Endothelial cell of umbilical vein (primary cell): ENCODE results near the gene CREM. TPM values are rescaled to one million over a fixed set of nuclear protein-coding genes. Genes with fewer than 3 reads are reported as not detected.

ENCODE experiments used
- BruUV-seq: library from RNA; stranded (reverse); fragments of 400-500 nt; replicated peaks from 2 replicates; lab custom pipeline; 2021; lab: Mats Ljungman, UMichigan
- CTCF ChIA-PET: fragments of 300-600, 350-600 bp; sonication (Branson Sonifier 250); formaldehyde crosslinking; loops from one replicate; lab custom pipeline; 2021; ENCODE audit warnings: antibody characterized with exemption, inconsistent platforms; lab: Charles Lee
- POLR2A ChIA-PET: fragments of 300-600, 350-600 bp; sonication (Branson Sonifier 250); formaldehyde crosslinking; loops from one replicate; lab custom pipeline; 2021; ENCODE audit warnings: antibody characterized with exemption, inconsistent platforms; lab: Charles Lee
- DNase-seq: peaks from one replicate; pipeline ENCODE4 v3.0.0-alpha.2; 2011; ENCODE audit warnings: low read depth, low spot score
- FAIRE-seq: peaks from 2 replicates; lab custom pipeline; 2011; peaks lifted over from hg19 to GRCh38; lab: Jason Lieb, UNC
- H2AFZ ChIP-seq: 2 replicates; pipeline ENCODE4 v1.6.0; 2012; ENCODE audit warnings: low read depth, low read length, control low read depth, inconsistent platforms
- H3K27ac ChIP-seq: 2 replicates; pipeline ENCODE4 v1.5.1; 2011; ENCODE audit warnings: low read depth, mild to moderate bottlenecking, control low read depth, low read length, moderate library complexity; ENCODE audit not compliant: insufficient read depth
- H3K27me3 ChIP-seq, 2 experiments: 2 replicates each; pipeline versions ENCODE4 v1.6.0 to v1.6.1; 2011; ENCODE audit warnings: low read length in 2 of 2, mixed read lengths in 1 of 2; ENCODE audit not compliant: control insufficient read depth in 2 of 2, insufficient read depth in 2 of 2
- H3K36me3 ChIP-seq, 2 experiments: 2 replicates in 1 of 2; 3 replicates in 1 of 2; pipeline ENCODE4 v1.5.1; 2011; ENCODE audit warnings: low read length in 2 of 2, mild to moderate bottlenecking in 1 of 2, moderate library complexity in 1 of 2; ENCODE audit not compliant: control insufficient read depth in 2 of 2, insufficient read depth in 2 of 2; ENCODE audit errors: extremely low read depth in 1 of 2
- H3K4me1 ChIP-seq: 3 replicates; pipeline ENCODE4 v1.5.1; 2011; ENCODE audit warnings: mild to moderate bottlenecking, low read length; ENCODE audit not compliant: control insufficient read depth, insufficient read depth; ENCODE audit errors: extremely low read depth
- H3K4me2 ChIP-seq: 2 replicates; pipeline ENCODE4 v1.6.1; 2011; ENCODE audit warnings: low read length, control low read depth, mixed read lengths; ENCODE audit not compliant: insufficient read depth
- H3K4me3 ChIP-seq, 3 experiments: fragments of 200-600 bp in 1 of 3; sonication (generic), shearing (Covaris generic) in 1 of 3; replicated peaks in 1 of 3; 2 replicates each; pipeline ENCODE4 v1.5.1; 2011 to 2016; ENCODE audit warnings: control low read depth in 3 of 3, low read length in 3 of 3, mild to moderate bottlenecking in 2 of 3, inconsistent platforms in 1 of 3, low read depth in 1 of 3, moderate library complexity in 1 of 3; ENCODE audit not compliant: insufficient read depth in 1 of 3
- H3K79me2 ChIP-seq: 2 replicates; pipeline ENCODE4 v1.6.0; 2012; ENCODE audit warnings: low read length, inconsistent platforms; ENCODE audit not compliant: control insufficient read depth, insufficient read depth
- H3K9ac ChIP-seq: replicated peaks from 2 replicates; pipeline ENCODE3; 2011; ENCODE audit warnings: low read length, control low read depth; ENCODE audit not compliant: insufficient read depth; ENCODE audit errors: extremely low read depth
- H3K9me1 ChIP-seq: replicated peaks from 3 replicates; pipeline ENCODE4 v1.6.0; 2011; ENCODE audit warnings: mild to moderate bottlenecking, low read length; ENCODE audit not compliant: control insufficient read depth, insufficient read depth; ENCODE audit errors: extremely low read depth
- H3K9me3 ChIP-seq: replicated peaks from 2 replicates; pipeline ENCODE4 v1.5.1; 2012; ENCODE audit warnings: low read length, inconsistent platforms; ENCODE audit not compliant: control insufficient read depth, insufficient read depth
- H4K20me1 ChIP-seq: replicated peaks from 2 replicates; pipeline ENCODE3; 2011; ENCODE audit warnings: mild to moderate bottlenecking, low read length; ENCODE audit not compliant: control insufficient read depth, insufficient read depth; ENCODE audit errors: extremely low read depth
- EZH2 ChIP-seq: IDR thresholded peaks from 2 replicates; pipeline ENCODE4 v1.6.1; 2012; ENCODE audit warnings: borderline replicate concordance, low read depth, mild to moderate bottlenecking, moderate library complexity, low read length, inconsistent platforms; ENCODE audit not compliant: severe bottlenecking
- FOS ChIP-seq: IDR thresholded peaks from 2 replicates; pipeline ENCODE4 v1.6.1; 2011; ENCODE audit warnings: mild to moderate bottlenecking, low read length, moderate library complexity, borderline replicate concordance; ENCODE audit not compliant: insufficient read depth
- GATA2 ChIP-seq: IDR thresholded peaks from 2 replicates; pipeline ENCODE4 v1.7.0; 2011; ENCODE audit warnings: low read depth, mild to moderate bottlenecking, moderate library complexity, mixed read lengths, low read length; ENCODE audit not compliant: insufficient read length, insufficient read depth
- JUN ChIP-seq: IDR thresholded peaks from 2 replicates; pipeline ENCODE4 v1.6.1; 2011; ENCODE audit warnings: borderline replicate concordance, low read depth; ENCODE audit not compliant: insufficient read length, insufficient read depth
- MYC ChIP-seq: IDR thresholded peaks from one replicate; pipeline ENCODE4 v1.6.1; 2011; ENCODE audit warnings: mild to moderate bottlenecking, low read depth, low read length
- POLR2A ChIP-seq: IDR thresholded peaks from 2 replicates; pipeline ENCODE4 v1.6.1; 2012; ENCODE audit warnings: low read depth, mild to moderate bottlenecking, control low read depth, low read length
- POLR2AphosphoS5 ChIP-seq: IDR thresholded peaks from 2 replicates; pipeline ENCODE4 v1.6.1; 2012; ENCODE audit warnings: low read depth, mild to moderate bottlenecking, control low read depth, low read length, moderate library complexity; ENCODE audit not compliant: insufficient read depth
- dilution Hi-C: fragments of 300-500 bp; cut with MboI; formaldehyde crosslinking; loops from one replicate; pipeline ENCODE4 v1.15.0; 2019; ENCODE audit warnings: low sequenced_read_pairs; ENCODE audit not compliant: extremely low pct_ligation_motif_present
- intact Hi-C: fragments of 100-400 bp; cut with micrococcal nuclease; formaldehyde crosslinking; loops from one replicate; pipeline ENCODE4 v1.10.0; 2022
- polyA plus RNA-seq, 4 experiments: library from polyadenylated mRNA; depleted of rRNA in 3 of 4; stranded (reverse) in 3 of 4; unstranded in 1 of 4; fragments of >200 nt; gene quantifications; 2 replicates each; pipeline versions ENCODE4 v1.2.1 to v1.2.3, GENCODE V29; 2011 to 2012; ENCODE audit warnings: missing spikeins in 1 of 4
- total RNA-seq: library from RNA; stranded (reverse); gene quantifications from 2 replicates; pipeline ENCODE4 v1.2.3, GENCODE V29; 2021
- TF ChIP-seq, protein P1 (sequence below), 2 donors: IDR thresholded peaks; 1 replicate in 1 of 2; 2 replicates in 1 of 2; pipeline ENCODE4 v1.5.1; 2011; ENCODE audit warnings: low read length in 2 of 2, mild to moderate bottlenecking in 2 of 2, moderate library complexity in 2 of 2, control low read depth in 1 of 2, inconsistent platforms in 1 of 2, low read depth in 1 of 2; ENCODE audit not compliant: insufficient read depth in 1 of 2; ENCODE audit errors: extremely low read depth in 1 of 2
- TF ChIP-seq, protein P2 (sequence below): IDR thresholded peaks from 2 replicates; pipeline ENCODE4 v1.6.1; 2011; ENCODE audit not compliant: insufficient read depth, insufficient read length

CREM gene
- total and polyA plus RNA-seq, 2 donors (not counting 3 experiments of a cell fraction or from before 2014, with no cell fraction given): 35.5 to 39.8 TPM

DNA sequence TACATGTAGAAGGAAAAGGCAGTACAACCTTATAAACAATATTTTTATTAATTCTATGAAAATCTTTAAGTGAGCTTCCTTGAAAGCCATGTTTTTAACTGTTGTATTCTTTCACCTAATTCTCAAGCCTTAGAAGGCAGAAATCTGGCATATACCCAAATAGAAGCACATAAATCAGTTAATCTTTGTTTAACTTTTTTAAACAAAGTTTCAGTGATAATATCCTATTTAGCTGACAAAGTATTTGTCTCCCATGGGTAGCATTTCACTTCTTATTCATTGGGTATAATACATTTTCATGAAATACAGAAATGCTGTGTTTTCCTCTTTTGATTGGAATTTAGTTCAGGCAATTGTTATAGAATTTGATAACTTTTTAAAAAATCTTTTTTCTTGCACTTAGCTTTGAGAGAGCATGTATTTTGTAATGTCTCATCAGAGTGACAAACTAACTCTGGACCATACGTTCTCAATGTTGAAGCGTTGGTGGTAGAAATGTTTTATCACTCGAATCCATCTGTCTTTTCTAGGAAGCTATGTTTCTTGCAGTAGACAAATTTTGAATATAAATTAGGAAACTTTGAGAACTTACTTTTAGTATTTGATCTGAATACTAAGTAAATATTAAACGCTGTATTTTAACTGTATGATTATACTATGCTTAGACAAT, 78.1 kb downstream of the CREM start:
- no peak overlapping the region for H3K27ac ChIP-seq
- no peaks in the 10 kb centered on the region for H3K79me2 ChIP-seq
- H3K27me3 ChIP-seq: no peaks in the 10 kb centered on the region
- H3K9me3 ChIP-seq: no peaks in the 10 kb centered on the region
- no peak for TF ChIP-seq FOS
- no peak for TF ChIP-seq POLR2AphosphoS5
- TF ChIP-seq GATA2: no peak
- no peak for TF ChIP-seq EZH2
- TF ChIP-seq, protein P1, sequence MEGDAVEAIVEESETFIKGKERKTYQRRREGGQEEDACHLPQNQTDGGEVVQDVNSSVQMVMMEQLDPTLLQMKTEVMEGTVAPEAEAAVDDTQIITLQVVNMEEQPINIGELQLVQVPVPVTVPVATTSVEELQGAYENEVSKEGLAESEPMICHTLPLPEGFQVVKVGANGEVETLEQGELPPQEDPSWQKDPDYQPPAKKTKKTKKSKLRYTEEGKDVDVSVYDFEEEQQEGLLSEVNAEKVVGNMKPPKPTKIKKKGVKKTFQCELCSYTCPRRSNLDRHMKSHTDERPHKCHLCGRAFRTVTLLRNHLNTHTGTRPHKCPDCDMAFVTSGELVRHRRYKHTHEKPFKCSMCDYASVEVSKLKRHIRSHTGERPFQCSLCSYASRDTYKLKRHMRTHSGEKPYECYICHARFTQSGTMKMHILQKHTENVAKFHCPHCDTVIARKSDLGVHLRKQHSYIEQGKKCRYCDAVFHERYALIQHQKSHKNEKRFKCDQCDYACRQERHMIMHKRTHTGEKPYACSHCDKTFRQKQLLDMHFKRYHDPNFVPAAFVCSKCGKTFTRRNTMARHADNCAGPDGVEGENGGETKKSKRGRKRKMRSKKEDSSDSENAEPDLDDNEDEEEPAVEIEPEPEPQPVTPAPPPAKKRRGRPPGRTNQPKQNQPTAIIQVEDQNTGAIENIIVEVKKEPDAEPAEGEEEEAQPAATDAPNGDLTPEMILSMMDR (IDR thresholded peaks at IDR 0.05; ENCODE audit: extremely low read depth in 1 of 2, insufficient read depth in 1 of 2, low read depth in 1 of 2, low read length in 2 of 2): no peak
- TF ChIP-seq, protein P2, sequence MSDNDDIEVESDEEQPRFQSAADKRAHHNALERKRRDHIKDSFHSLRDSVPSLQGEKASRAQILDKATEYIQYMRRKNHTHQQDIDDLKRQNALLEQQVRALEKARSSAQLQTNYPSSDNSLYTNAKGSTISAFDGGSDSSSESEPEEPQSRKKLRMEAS: no peak
- no peak for TF ChIP-seq JUN
- TF ChIP-seq POLR2A: no peak
- no peak for TF ChIP-seq MYC
- H3K9ac ChIP-seq: no peak overlapping the region
- no peak overlapping the region for H3K4me2 ChIP-seq
- no peak overlapping the region for H2AFZ ChIP-seq
- H3K36me3 ChIP-seq: no peaks in the 10 kb centered on the region
- dilution Hi-C loops (loop anchor here (25.0 kb wide), 1 partner anchor 92 kb away; no protein-coding TSS in a partner anchor), intact Hi-C loops (no loop called here)
- H3K4me1 ChIP-seq: no peaks in the 10 kb centered on the region
- no TSS peak for BruUV-seq
- DNase-seq (no peak), FAIRE-seq (no peak)
- CTCF ChIA-PET: interaction anchor here (1.0 to 3.9 kb wide), 6 partner anchors 9 to 84 kb away, joined by 3 to 48 read pairs (median 6); no protein-coding TSS in a partner anchor
- no peaks in the 10 kb centered on the region for H3K9me1 ChIP-seq
- no peak overlapping the region for H3K4me3 ChIP-seq
- POLR2A ChIA-PET: no interaction called here
- H4K20me1 ChIP-seq: no peaks in the 10 kb centered on the region
